Endodermal cell (in vitro differentiated cells): ENCODE measurements around the gene GFOD2. TPM values are rescaled to one million over a fixed set of nuclear protein-coding genes. Genes with fewer than 3 reads are reported as not detected.

Experiments used
- DNase-seq: peaks from one replicate; pipeline ENCODE4 v3.0.0-alpha.2; 2017
- H3K27ac ChIP-seq: 2 replicates; pipeline ENCODE4 v1.5.1; 2013; ENCODE audit warnings: mild to moderate bottlenecking, low read depth, low read length, moderate library complexity
- H3K27me3 ChIP-seq: 2 replicates; pipeline ENCODE4 v1.6.1; 2013; ENCODE audit warnings: mild to moderate bottlenecking, low read length, moderate library complexity; ENCODE audit not compliant: insufficient read depth, control insufficient read depth, poor library complexity, severe bottlenecking
- H3K36me3 ChIP-seq: 2 replicates; pipeline ENCODE4 v1.7.0; 2013; ENCODE audit warnings: mild to moderate bottlenecking, low read length, moderate library complexity; ENCODE audit not compliant: control insufficient read depth, insufficient read depth
- H3K4me1 ChIP-seq: one replicate; pipeline ENCODE4 v1.7.0; 2013; ENCODE audit warnings: low read length; ENCODE audit not compliant: control insufficient read depth, insufficient read depth
- H3K4me3 ChIP-seq: 2 replicates; pipeline ENCODE4 v1.5.1; 2013; ENCODE audit warnings: mild to moderate bottlenecking, low read length, moderate library complexity
- H3K9ac ChIP-seq: 2 replicates; pipeline ENCODE4 v1.6.1; 2013; ENCODE audit warnings: mild to moderate bottlenecking, low read length, moderate library complexity; ENCODE audit not compliant: poor library complexity, severe bottlenecking; ENCODE audit errors: extremely low read depth
- H3K9me3 ChIP-seq: 2 replicates; pipeline ENCODE4 v1.6.1; 2013; ENCODE audit warnings: mild to moderate bottlenecking, low read length, moderate library complexity; ENCODE audit not compliant: control insufficient read depth
- H3K27ac Mint-ChIP-seq: 2 replicates; pipeline ENCODE4 v1.8.0; 2020; ENCODE audit warnings: mixed read lengths
- H3K27me3 Mint-ChIP-seq: 2 replicates; pipeline ENCODE4 v1.8.0; 2021; ENCODE audit warnings: mild to moderate bottlenecking, mixed read lengths; ENCODE audit not compliant: insufficient read depth
- H3K36me3 Mint-ChIP-seq: 2 replicates; pipeline ENCODE4 v1.8.0; 2020; ENCODE audit warnings: low read depth, mixed read lengths
- H3K4me1 Mint-ChIP-seq: 2 replicates; pipeline ENCODE4 v1.8.0; 2020; ENCODE audit warnings: mixed read lengths
- H3K4me3 Mint-ChIP-seq: 2 replicates; pipeline ENCODE4 v1.8.0; 2020; ENCODE audit warnings: mild to moderate bottlenecking, moderate library complexity, mixed read lengths
- H3K9me3 Mint-ChIP-seq: 2 replicates; pipeline ENCODE4 v1.8.0; 2020; ENCODE audit warnings: mild to moderate bottlenecking, mixed read lengths
- CTCF ChIP-seq: fragments of 200-600 bp; sonication (generic); conservative IDR thresholded peaks from 2 replicates; pipeline ENCODE4 v1.5.0; 2021; ENCODE audit warnings: antibody characterized with exemption, mild to moderate bottlenecking
- WGBS, 2 experiments: methylation state at CpG; one replicate each; pipeline versions ENCODE4 v1.1.5 to v1.1.7; 2013; ENCODE audit warnings: missing lambda C conversion rate in 2 of 2, mixed read lengths in 1 of 2; ENCODE audit not compliant: insufficient coverage in 1 of 2, insufficient read length in 1 of 2; 5-methylcytosine and 5-hydroxymethylcytosine counted together
- total RNA-seq, 2 donors: library from RNA; stranded (reverse); fragmentation: NEBNext Ultra II Directional in 1 of 2; extraction: Animal tissue kit (Norgen Biotek cat#: 25700) in 1 of 2; gene quantifications; 2 replicates in 1 of 2; 3 replicates in 1 of 2; pipeline ENCODE4 v1.2.1, GENCODE V29; 2021

GFOD2 gene
- total RNA-seq, 2 donors from 2014 or later, result 18.2 to 21.2 TPM

- Histone ChIP-seq H3K4me1 (peaks cover 4% of the 10 kb centered on the region), H3K4me3 (peak overlapping the region; percentile 76), H3K27ac (peak overlapping the region; percentile 53), H3K9ac (peak overlapping the region; percentile 34), H3K27me3 (no peaks in the 10 kb centered on the region), H3K36me3 (peaks cover 11% of the 10 kb centered on the region), H3K9me3 (no peaks in the 10 kb centered on the region)
- peak; percentile 80 for DNase-seq
- peaks cover 13% of the 10 kb centered on the region for H3K36me3 Mint-ChIP-seq
- peaks cover 6% of the 10 kb centered on the region for H3K4me1 Mint-ChIP-seq
- peaks cover 5% of the 10 kb centered on the region for H3K27me3 Mint-ChIP-seq
- 3 to 23% methylated on average over 6 to 46 of the region's 46 CpGs for whole genome bisulfite sequencing, 2 experiments
- no peak overlapping the region for H3K27ac Mint-ChIP-seq
- TF ChIP-seq CTCF, result no peak
- no peaks in the 10 kb centered on the region for H3K9me3 Mint-ChIP-seq
- H3K4me3 Mint-ChIP-seq, result peak overlapping the region; percentile 71
These were observed 53.0 kb downstream of the GFOD2 start for GRCh38 chr16:67666032-67666551.

- H3K36me3 Mint-ChIP-seq, result peaks cover 13% of the 10 kb centered on the region
- H3K27ac Mint-ChIP-seq, result no peak overlapping the region
- peak overlapping the region; percentile 71 for H3K4me3 Mint-ChIP-seq
- H3K4me3 ChIP-seq, result peak overlapping the region; percentile 76
- peaks cover 4% of the 10 kb centered on the region for H3K4me1 ChIP-seq
- no peak for TF ChIP-seq CTCF
- no peaks in the 10 kb centered on the region for H3K9me3 ChIP-seq
- WGBS, 2 experiments, result 80 to 85% methylated on average over 4 to 5 of the region's 5 CpGs
- H3K27ac ChIP-seq, result no peak overlapping the region
- H3K9ac ChIP-seq, result no peak overlapping the region
- H3K9me3 Mint-ChIP-seq, result no peaks in the 10 kb centered on the region
- no peak for DNase-seq
- no peaks in the 10 kb centered on the region for H3K27me3 ChIP-seq
- peaks cover 11% of the 10 kb centered on the region for H3K36me3 ChIP-seq
- H3K4me1 Mint-ChIP-seq, result peaks cover 7% of the 10 kb centered on the region
- peaks cover 5% of the 10 kb centered on the region for H3K27me3 Mint-ChIP-seq
These were observed 53.5 kb downstream of the GFOD2 start for GRCh38 chr16:67665598-67665997.

- Mint-ChIP-seq H3K9me3 (no peaks in the 10 kb centered on the region), H3K4me3 (no peak overlapping the region)
- no peak overlapping the region for H3K4me3 ChIP-seq
These were observed 54.2 kb downstream of the GFOD2 start for GRCh38 chr16:67664871-67665270.

More at GRCh38 chr16:67664871-67665270, 54.2 kb downstream of the GFOD2 start:
- no peak for TF ChIP-seq CTCF
- peaks cover 7% of the 10 kb centered on the region for H3K4me1 Mint-ChIP-seq
- Histone ChIP-seq H3K4me1 (peaks cover 4% of the 10 kb centered on the region), H3K27me3 (no peaks in the 10 kb centered on the region), H3K9me3 (no peaks in the 10 kb centered on the region), H3K9ac (no peak overlapping the region), H3K36me3 (peaks cover 11% of the 10 kb centered on the region), H3K27ac (no peak overlapping the region)
- 92 to 95% methylated on average over 4 to 7 of the region's 7 CpGs for WGBS, 2 experiments
- H3K27me3 Mint-ChIP-seq, result peaks cover 5% of the 10 kb centered on the region
- peaks cover 13% of the 10 kb centered on the region for H3K36me3 Mint-ChIP-seq
- no peak overlapping the region for H3K27ac Mint-ChIP-seq
- DNase-seq, result no peak
